Astrocyte (in vitro differentiated cells and primary cell): ENCODE results near the gene TRIM15.

ENCODE experiments used
- CTCF ChIP-seq: IDR thresholded peaks from 2 replicates; pipeline ENCODE4 v1.5.1; 2011; ENCODE audit warnings: low read depth, mild to moderate bottlenecking, inconsistent platforms, low read length, moderate library complexity; ENCODE audit not compliant: insufficient read depth
- EZH2 ChIP-seq: IDR thresholded peaks from 2 replicates; pipeline ENCODE4 v1.6.1; 2012; ENCODE audit warnings: mild to moderate bottlenecking, low read length, inconsistent platforms; ENCODE audit not compliant: insufficient read depth

GRCh38 chr6:30167101-30167500 is 3.8 kb downstream of the TRIM15 start:
- TF ChIP-seq CTCF (no peak), EZH2 (no peak)
